Cerebellar nuclear complex (tissue), 1 donor: Measurements from ENCODE around the gene ME2.
"Not testable (repeated sequence)": the region's sequence is repeated elsewhere in the genome, so short reads cannot be mapped to it uniquely, and the experiment has no call there.

Experiments
- DNase-seq, 2 experiments: peaks; one replicate each; lab custom pipeline; 2025; lab: John Stamatoyannopoulos, UW

ME2 gene

DNA sequence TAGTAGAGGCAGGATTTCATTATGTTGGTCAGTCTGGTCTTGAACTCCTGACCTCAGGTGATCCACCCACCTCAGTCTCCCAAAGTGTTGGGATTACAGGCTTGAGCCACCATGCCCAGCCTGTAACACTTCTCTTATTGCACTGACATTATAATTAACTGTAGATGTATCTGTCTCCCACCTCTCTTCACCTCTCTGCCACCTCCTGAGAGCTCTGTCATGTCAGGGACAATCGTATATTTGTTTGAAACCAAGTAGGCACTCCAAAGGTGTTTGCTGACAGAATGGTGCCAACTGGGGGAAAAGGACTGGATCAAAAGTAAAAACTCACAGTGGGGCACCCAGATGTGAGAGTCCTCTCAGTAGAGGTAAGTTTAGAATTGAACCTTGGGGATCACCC is 17.3 kb upstream of the ME2 start:
- DNase-seq, result no peak

DNA sequence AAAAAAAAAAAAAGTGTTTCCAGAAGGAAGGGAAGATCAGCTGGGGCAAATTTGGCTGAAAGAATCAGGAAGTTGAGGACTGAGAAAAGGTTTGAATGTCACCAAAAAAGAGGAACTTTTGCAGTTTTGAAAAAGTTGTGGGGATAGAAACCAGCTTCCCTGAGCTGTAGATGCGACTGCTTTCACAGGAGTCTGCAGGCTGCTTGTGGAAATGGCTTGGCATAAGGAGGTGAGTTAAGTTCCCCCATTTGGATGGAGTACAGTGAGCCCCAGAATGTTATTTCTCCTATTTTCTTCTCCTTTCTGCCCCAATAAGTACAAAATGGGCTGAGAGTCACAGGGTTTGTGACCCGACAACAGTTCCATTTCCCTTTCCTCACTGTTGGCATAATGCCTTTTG is 16.5 kb upstream of the ME2 start:
- no peak for DNase-seq

DNA sequence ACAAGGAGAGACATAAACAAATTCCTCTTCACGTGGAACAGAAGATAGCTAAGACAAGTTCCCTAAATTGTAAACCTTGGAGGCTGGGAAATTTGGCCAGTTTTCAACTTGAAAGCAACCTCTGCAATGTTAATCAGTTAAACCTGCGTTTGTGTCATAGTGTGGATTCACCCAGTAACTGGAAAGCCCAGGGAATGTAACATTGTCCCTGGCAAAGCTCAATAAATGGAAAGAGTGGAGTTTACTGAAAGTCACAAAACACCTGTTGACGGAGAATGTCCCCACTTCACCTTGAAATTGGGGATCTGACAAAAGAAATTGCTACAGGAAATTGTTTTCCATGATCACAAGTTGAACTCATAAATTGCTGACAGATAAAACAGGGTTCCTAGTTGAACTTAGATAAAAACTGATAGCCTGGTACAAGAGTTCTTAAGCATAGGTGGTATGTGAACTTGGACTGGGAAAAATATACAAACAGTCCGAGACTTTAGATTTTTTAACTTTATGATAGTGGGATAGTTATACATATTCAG is 15.0 kb upstream of the ME2 start:
- no peak for DNase-seq

DNA sequence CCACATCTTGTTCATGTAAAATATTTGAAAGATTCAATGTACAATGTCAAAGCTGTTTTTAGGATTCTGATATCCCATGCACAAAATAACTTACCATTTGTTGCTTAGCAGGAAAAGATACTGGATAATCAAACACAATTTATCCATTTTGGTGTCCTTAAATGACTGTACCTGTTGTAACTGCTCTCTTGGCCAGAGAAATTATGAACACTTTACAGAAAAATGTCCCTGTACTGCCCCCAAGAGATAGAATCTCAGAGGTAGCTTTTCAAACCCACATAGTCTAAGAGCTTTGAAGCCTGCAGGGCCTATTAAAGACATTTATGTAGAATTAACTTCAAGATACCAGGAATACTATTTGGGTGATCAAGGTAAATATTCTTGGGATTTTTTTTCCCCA is 12.2 kb upstream of the ME2 start:
- DNase-seq, result no peak

DNA sequence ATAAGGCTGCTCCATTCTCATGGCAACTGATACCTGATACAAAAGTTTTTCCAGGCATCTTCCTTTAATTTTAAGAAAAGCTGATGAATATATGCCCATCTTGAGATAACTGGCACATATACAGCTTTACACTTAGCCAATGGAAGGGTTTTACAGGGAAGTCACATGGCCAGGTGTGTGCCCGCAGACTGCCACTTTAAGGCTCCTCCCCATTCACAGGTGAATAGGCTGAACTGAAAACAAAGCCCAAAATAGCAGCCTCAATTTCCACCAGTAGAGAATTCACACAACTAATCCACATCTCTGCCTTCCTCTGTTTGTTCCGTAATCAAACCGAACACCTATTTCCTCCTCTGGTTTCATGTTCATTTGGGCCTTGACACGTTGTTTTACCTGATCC is 9.8 kb upstream of the ME2 start:
- DNase-seq, result no peak

DNA sequence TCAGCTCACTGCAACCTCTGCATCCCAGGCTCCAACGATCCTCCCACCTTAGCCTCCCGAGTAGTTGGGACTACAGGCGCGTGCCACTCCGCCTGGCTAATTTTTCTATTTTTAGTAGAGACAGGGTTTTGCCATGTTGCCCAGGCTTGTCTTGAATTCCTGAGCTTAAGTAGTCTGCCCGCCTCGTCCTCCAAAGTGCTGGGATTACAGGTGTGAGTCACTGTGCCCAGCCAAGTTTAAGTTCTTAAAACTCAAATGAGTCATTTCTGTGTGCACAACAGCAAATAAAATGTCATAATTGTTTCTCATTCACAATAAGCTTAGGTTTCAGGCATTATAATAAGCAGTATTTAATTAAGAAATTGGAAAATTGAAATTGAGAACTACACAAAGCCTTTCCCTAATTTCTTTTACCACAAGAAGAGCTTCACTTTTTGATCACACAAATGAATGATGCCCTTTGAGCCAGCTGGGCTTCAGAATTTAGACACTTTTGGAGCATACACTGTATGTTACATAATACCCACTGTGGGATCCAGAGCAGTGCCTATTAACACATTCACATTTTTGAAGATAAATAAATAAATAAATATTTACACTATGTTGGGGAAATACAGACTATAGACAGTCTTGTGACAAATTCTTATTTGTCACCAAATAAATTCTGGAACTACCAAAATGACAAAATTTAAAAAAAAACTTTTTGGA is 8.6 kb upstream of the ME2 start:
- no peak for DNase-seq

DNA sequence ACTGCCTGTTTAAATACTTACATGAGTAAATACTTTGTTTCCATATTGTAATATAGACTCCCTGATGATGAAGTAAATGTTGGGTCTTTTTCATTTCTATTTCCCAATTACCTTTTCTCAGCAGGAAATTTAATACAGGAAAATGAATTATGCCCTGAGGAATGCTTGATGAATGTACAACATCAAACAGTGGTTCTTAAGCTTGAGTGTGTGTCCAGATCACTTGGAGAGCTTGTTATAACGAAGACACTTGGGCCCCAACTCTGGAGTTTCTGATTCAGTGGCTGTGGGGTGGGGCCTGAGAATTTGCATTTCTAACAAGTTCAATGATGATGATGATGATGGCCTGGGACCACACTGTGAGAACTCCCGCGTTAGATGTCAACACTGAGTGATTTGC is 7.1 kb upstream of the ME2 start:
- DNase-seq, result no peak

DNA sequence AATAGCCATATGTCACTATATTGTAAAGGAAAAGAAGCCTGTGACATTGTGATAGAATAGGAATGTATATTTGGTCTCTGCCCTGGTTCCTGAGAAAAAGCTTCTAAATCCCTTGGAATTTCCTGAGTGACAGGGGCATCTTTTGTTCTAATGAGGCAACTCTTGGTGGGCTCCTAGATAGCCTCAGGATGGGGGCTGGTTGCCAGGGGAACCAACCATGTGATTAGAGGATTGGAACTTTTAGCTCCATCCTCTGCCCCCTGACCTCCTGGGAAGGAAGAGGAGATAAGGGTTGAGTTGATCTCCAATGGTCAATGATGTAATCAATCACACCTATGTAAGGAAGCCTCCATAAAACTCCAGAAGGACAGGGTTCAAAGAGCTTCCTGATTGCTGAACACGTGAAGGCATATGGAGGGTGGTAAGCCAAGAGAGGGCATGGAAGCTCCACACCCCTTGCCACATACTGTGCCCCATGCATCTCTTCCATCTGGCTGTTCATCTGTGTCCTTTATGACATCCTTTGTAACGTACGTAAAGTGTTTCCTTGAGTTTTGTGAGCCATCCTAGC is 2.9 kb upstream of the ME2 start:
- DNase-seq, result no peak

DNA sequence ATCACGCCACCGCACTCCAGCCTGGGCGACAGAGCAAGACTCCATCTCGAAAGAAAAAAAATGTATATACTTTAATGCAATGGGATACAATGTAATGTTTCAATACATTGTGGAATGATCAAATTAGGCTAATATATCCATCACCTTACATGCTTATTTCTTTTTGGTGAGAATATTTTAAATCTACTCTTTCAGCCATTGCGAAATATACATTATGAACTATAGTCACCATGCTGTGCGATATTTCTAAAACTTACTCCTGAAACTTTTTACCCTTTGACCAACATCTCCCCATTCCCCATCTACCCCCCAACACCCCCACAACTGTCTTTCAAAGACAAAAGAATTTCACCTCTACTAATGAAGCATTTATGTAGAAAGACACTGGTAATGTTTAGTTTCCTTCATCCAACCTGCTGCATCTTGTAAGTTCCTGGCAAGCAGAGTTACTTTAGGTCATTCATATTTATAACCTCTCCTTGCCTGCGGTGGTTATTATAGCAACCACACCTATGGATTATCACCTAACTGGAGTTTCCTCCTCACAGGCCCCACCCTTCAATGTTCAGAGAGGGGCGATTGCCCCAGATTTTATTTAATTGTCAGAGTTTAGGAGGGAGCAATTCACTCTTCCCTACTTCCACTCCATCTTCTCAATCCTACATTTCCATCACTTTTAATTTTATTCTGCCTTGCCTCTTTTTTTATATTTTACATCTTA is 1.2 kb upstream of the ME2 start:
- no peak for DNase-seq

DNA sequence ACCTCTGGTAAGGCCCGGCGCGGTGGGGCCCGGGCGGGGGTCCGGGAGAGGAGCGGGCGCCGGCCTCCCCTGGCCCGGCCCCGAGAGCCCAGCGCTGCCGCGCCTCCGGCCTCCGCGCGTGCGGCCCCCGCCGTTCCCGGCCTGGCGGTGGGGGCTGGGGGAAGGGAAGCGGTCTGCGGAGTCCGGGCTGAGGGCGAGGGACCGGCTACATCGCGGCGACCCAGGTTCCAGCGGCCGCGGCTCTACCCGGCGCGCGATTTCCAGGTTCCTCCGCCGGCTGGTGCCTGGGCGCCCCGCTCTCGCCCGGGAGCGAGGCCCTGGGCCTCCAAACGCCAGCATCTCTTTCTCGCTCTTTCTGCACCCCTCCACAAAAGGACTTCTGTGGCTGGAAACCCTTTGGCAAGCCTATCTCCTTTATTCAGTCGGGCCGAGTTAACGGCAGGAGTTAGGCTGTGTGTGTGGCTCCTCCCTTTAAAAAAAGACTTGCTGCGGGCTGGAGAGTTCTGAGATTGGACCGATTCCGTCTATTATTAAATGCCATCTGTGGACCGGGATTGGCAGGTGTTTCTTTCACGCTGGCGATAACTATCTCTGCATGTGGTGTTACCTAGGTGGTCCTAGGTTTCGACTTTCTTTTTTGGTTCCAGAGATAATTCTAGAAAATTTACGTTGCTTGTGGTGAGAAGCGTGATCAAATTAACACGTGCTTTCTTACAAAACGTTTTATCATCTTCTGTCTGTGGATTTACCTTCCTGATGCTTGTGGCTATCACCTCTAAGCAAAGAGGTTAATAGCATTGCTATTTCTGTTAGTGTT is 592 bp downstream of the ME2 start:
- no peak for DNase-seq

DNA sequence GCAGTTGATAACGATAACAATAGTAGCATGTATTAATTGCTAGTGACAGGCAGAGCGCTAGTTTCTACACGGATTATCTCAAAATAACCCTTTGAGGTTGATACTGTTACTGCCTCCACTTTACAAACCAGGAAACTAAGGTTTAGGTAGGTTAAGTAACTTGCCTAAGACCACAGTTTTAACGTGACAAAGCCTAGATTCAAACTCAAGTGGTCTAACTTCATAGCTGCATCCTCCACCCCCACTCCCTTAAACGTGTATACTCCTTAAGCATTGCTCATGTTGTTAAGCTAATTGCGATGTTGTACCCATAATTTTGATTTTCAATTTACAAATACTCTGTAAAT is 1.2 kb downstream of the ME2 start:
- no peak for DNase-seq

DNA sequence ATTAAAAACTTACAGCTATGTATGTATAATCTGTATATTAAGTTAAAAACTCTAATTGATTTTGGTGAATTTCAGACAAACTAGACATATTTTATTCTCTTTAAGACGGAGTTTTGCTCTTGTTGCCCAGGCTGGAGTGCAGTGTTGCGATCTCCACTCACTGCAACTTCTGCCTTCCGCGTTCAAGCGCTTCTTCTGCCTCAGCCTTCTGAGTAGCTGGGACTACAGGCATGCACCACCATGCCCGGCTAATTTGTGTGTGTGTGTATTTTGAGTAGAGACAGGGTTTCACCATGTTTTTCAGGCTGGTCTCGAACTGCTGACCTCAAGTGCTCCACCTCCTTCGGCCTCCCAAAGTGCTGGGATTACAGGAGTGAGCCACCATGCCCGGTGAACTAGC is 2.0 kb downstream of the ME2 start:
- not testable (repeated sequence) for DNase-seq

DNA sequence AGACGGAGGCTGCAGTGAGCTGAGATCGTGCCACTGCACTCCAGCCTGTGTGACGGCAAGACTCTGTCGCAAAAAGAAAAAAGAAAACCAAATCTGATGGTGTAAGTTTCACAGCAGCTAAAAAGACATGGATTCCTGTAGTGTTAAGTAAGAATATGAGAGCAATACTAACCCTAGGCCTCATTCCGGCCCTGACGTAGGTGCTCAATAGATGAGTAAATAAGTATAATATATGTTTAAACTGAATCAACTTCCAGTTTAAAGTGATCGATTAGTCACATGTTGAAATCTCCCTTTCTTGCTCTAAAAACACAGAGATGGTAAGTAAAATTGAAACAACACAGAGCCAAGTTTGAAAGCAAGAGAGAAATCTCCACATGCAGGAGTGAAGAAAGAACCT is 8.0 kb downstream of the ME2 start:
- DNase-seq, result no peak

DNA sequence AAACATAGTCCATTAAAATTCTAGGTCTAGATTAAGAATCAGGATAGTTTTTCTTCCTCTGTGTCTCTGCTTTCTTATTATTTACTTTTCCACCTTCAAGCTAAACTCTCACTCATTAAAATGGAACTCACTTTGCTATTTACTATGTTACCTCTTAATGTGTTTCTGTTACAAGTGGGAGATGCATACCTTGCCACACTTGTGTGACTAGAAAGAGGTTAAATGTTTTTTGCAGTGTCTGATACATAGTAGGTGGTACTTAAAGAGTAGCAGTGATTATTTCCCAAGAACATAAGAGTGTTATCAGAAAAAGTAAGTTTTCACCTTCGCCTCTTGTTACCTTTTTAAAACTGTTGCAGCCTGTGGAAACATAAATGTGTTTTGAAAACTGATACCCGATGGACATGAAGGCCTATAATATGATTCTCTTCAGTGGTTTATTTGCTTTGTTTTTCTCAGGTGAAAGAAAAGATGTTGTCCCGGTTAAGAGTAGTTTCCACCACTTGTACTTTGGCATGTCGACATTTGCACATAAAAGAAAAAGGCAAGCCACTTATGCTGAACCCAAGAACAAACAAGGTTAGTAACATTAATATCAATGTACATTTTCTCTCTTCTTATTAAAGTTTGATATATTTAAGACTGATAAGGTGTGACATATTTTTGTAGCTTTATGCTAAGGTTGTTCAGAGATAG is 16.6 kb downstream of the ME2 start:
- DNase-seq, result no peak

DNA sequence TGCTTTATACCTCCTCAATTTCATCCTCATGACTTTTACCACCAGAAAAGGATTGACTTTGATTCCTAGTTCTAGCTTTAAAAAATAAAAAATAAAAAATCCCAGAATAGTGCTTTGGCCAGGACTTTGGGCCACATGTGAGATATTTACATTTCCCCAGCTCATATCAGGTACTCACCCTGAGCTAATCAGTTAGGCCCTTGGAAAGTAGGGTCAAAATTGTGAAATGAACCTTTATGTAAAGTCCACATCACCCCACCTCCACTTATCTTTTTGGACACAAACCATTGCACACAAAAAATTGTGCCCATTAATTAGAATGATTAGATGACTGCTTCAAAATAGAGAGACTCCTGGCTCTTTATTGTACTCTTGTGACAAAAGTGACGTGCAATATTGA is 17.2 kb downstream of the ME2 start:
- DNase-seq, result no peak

DNA sequence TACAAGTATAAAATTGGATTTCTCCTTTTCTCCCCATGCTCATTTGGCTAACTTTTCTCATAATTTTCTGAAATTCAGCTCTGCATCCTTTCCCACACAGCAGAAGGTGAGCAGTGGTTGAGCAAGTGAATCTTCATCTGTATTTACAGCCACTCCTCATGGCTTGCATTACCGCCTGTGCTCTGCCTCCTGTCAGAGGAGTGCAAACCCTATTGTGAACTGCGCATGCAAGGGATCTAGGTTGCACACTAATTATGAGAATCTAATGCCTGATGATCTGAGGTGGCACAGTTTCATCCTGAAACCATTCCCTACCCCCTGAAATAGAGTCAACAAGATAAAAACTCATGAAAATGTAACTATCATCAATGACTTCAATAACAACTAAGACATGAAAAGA is 20.0 kb downstream of the ME2 start:
- DNase-seq, result no peak

DNA sequence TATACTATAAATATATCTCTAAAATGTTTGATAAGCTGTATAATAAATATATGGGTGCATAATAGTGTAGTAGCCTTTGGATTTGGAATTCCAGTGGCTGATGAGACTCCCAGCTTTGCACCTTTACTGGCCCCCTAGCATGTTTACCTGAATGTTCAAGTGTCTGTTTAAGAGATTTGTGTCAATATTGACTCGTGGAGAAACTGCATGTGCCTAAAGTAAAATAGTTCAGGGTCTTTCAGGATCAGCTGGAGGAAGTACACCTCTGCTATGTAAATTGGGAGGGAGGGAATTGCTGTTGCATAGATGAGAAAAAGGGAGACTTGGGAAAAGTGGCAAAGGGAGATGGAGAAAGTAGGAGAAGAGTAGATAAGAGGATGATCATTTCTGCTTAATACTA is 23.9 kb downstream of the ME2 start:
- DNase-seq, result no peak

DNA sequence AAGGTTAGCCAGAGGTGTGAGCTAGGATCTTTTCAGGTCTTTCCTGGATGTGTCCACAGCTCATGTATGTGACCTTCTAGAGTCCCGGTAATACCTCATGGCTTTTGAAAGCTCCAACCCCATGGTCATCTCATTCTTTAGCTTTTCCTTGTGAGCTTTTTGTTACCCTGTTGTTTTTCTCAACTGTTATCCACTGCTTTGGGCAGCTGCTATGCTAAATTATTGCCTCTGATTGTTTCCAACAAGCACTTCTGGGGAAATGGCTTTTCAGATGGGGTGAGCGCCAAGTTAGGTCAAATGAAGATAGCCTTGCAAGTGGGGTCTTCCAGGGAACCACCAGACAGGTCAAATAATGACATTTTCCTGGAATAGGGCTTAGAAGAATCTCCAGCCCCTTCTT is 27.9 kb downstream of the ME2 start:
- no peak for DNase-seq

DNA sequence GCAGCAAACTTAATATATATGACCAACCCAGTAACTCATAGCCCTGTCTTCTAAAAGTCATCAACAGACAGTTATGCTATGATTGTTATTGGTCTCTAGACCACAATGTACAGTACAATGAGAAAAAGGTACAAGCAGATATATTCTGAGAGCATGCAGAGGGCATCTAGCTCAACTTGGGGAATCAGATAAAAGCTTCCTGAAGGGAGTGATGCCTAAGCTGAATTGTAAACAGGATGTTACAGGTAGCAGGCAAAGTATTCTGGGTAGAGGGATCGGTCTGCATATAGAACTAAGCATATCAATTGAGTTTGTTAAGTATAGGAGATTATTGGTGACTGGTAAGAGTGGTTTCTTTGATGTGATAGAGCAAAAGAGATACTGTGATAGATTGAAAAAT is 30.3 kb downstream of the ME2 start:
- DNase-seq, result no peak

DNA sequence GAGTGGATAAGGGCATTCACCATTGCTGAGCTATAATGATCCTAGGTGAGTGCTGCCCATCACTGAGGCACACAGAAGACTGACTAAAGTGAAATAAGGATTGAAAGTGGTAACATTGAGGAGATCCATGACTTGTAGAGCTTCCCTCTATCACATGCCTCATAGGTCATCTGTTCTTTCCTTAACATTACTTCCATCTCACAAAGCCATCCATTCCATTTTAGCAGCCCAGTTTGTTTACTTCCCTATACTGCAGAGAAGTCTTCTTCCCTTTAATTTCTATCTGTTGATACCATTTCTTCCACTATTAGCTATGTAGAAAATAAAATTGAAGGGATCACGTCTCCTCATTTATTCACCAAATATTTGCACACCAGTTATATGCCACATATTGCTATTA is 32.1 kb downstream of the ME2 start:
- no peak for DNase-seq

DNA sequence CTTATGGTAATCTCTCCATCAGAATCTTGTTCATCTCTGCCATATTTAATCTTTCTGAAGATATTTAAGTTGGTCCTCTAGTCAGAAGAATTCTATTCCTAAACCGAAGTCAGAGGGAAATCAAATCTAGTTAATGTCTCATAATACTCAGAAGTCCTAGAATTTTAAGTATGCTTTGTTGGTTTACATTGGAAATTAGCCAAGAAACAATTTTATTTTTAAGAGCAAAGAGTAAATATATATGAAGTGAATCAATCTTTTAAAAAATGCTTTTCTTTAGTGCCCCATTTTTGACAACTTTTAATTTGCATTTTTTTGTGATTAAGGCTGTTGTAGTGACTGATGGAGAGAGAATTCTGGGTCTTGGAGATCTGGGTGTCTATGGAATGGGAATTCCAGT is 38.1 kb downstream of the ME2 start:
- DNase-seq, result no peak

DNA sequence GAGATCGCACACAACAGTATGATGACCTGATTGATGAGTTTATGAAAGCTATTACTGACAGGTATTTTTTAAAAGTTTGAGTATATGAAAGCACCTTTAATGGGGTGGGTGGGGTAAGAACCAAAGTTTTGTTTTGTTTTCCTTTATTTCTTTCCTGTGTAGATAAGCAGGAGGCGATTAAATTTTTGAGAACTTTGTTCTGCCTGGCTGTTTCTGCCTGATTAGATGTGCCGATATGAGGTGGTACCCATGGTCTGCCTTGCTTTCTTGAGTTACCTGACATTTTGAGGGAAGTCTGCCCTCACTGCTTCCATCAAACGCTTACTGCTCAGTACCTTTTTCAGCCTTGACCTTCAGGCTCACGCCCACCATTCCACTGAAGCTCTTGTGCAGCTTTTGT is 39.2 kb downstream of the ME2 start:
- no peak for DNase-seq
